ENCODE data around the gene RASGRP1.
A peak's percentile ranks its signal among the peaks of the same experiment; 100 is the strongest.

The RASGRP1 gene

GRCh38 chr15:38578626-38579025, 14.0 kb upstream of the RASGRP1 start:
- DNase-seq (ENCODE audit: extremely low spot score): no peak
- CTCF ChIA-PET: no interaction called here
- TF ChIP-seq FOXM1 (IDR thresholded peaks at IDR 0.05; ENCODE audit: borderline replicate concordance): no peak
- TF ChIP-seq L3MBTL2 (conservative IDR thresholded peaks at IDR 0.05): no peak
- TF ChIP-seq ZNF384 (IDR thresholded peaks at IDR 0.05): no peak
- POLR2A ChIA-PET: no interaction called here

DNA sequence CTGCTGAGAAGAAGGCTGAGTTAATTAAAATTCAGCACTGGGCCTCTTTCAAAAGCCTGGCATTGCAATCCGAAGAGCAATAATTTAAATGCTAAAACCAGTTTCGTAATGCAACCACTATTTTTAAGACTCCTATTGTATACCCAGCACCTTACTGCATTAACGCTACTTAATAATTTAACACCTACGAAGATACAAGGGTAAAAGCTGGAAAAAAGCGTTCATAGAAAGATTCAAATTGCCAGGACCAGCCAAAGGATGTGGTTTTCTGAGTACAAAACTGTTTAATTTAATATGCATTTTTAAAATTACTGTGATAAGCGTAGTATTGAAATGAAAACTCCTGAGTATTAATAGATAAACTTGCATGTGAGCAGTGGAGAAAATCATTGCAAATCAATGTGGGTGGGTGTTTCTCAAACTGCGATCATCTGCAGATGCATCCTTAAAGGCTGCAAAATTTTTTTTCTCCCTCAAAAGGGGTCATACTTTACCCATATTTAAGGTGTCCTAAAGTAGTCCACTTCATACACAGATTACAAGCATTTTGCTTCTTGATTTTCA, 12.9 kb upstream of the RASGRP1 start:
- TF ChIP-seq BHLHE40 (IDR thresholded peaks at IDR 0.05; ENCODE audit: borderline replicate concordance) (no peak), SUZ12 (IDR thresholded peaks at IDR 0.05) (no peak), L3MBTL2 (conservative IDR thresholded peaks at IDR 0.05) (no peak), FOXA1 (IDR thresholded peaks at IDR 0.05) (no peak), ZNF384 (IDR thresholded peaks at IDR 0.05) (no peak), CTBP1 (IDR thresholded peaks at IDR 0.05; ENCODE audit: borderline replicate concordance) (no peak), SP1 (IDR thresholded peaks at IDR 0.05) (no peak), NFRKB (IDR thresholded peaks at IDR 0.05) (no peak), PKNOX1 (IDR thresholded peaks at IDR 0.05) (no peak), ARNT (IDR thresholded peaks at IDR 0.05) (no peak), FOXM1 (IDR thresholded peaks at IDR 0.05; ENCODE audit: borderline replicate concordance) (no peak), HDGF (IDR thresholded peaks at IDR 0.05; ENCODE audit: borderline replicate concordance) (no peak), TARDBP (IDR thresholded peaks at IDR 0.05) (no peak), ELF4 (IDR thresholded peaks at IDR 0.05) (no peak), LEF1 (IDR thresholded peaks at IDR 0.05; ENCODE audit: borderline replicate concordance) (no peak), FOXK2 (IDR thresholded peaks at IDR 0.05) (no peak)
- CTCF ChIA-PET: no interaction called here
- POLR2A ChIA-PET: no interaction called here

GRCh38 chr15:38576837-38577236, 12.2 kb upstream of the RASGRP1 start:
- no peak for TF ChIP-seq FOXK2 (IDR thresholded peaks at IDR 0.05)
- TF ChIP-seq SUZ12 (IDR thresholded peaks at IDR 0.05): no peak
- TF ChIP-seq LEF1 (IDR thresholded peaks at IDR 0.05; ENCODE audit: borderline replicate concordance): no peak
- TF ChIP-seq TARDBP (IDR thresholded peaks at IDR 0.05): no peak
- TF ChIP-seq CTBP1 (IDR thresholded peaks at IDR 0.05; ENCODE audit: borderline replicate concordance): no peak
- no peak for TF ChIP-seq L3MBTL2 (conservative IDR thresholded peaks at IDR 0.05)
- TF ChIP-seq NFRKB (IDR thresholded peaks at IDR 0.05): no peak
- no peak for TF ChIP-seq BHLHE40 (IDR thresholded peaks at IDR 0.05; ENCODE audit: borderline replicate concordance)
- TF ChIP-seq ZNF384 (IDR thresholded peaks at IDR 0.05): no peak
- no peak for TF ChIP-seq FOXM1 (IDR thresholded peaks at IDR 0.05; ENCODE audit: borderline replicate concordance)
- TF ChIP-seq HDGF (IDR thresholded peaks at IDR 0.05; ENCODE audit: borderline replicate concordance): no peak
- TF ChIP-seq ELF4 (IDR thresholded peaks at IDR 0.05): no peak
- no peak for TF ChIP-seq PKNOX1 (IDR thresholded peaks at IDR 0.05)
- TF ChIP-seq FOXA1 (IDR thresholded peaks at IDR 0.05): no peak
- TF ChIP-seq ARNT (IDR thresholded peaks at IDR 0.05): no peak
- TF ChIP-seq SP1 (IDR thresholded peaks at IDR 0.05): no peak
- DNase-seq (ENCODE audit: extremely low spot score): no peak
- ChIA-PET CTCF (interaction anchor here (0.6 kb wide), 1 partner anchor 1209 kb away, joined by 3 read pairs; no protein-coding TSS in a partner anchor), POLR2A (no interaction called here)

More for the DNA sequence above, 12.9 kb upstream of the RASGRP1 start:
- no peak for DNase-seq (ENCODE audit: extremely low spot score)

DNA sequence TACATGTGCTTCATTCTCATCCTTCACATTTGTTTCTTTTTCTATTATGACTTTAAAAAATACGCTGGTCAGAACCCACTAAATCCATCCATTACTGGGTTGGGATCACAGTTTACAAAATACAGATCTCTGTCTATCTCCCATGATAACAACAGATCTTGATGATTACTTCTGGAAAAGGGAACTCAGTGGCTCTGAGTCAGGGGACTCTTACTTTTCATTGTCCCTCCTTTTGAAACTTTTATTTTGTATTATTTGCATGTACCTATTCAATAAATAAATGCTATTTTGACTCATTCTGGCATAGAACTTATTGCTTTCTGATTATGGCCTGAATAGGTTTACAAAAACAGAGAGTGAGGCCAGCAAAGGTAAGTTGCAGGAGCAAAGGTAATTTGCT, 11.6 kb upstream of the RASGRP1 start:
- no peak for DNase-seq (ENCODE audit: extremely low spot score)
- ChIA-PET CTCF (interaction anchor here (0.6 kb wide), 1 partner anchor 1210 kb away, joined by 3 read pairs; no protein-coding TSS in a partner anchor), POLR2A (no interaction called here)
- TF ChIP-seq L3MBTL2 (conservative IDR thresholded peaks at IDR 0.05) (no peak), ZNF384 (IDR thresholded peaks at IDR 0.05) (no peak), NFRKB (IDR thresholded peaks at IDR 0.05) (no peak), FOXK2 (IDR thresholded peaks at IDR 0.05) (no peak), SP1 (IDR thresholded peaks at IDR 0.05) (no peak)

- ChIA-PET POLR2A (no interaction called here), CTCF (interaction anchor here (1.0 kb wide), 1 partner anchor 126 kb away, joined by 3 read pairs; no protein-coding TSS in a partner anchor)
- TF ChIP-seq ZNF384 (IDR thresholded peaks at IDR 0.05) (no peak), FOXM1 (IDR thresholded peaks at IDR 0.05; ENCODE audit: borderline replicate concordance) (no peak), TARDBP (IDR thresholded peaks at IDR 0.05) (no peak), SP1 (IDR thresholded peaks at IDR 0.05) (no peak)
- no peak for DNase-seq (ENCODE audit: extremely low spot score)
Measured at GRCh38 chr15:38565287-38565670, 665 bp upstream of the RASGRP1 start.

GRCh38 chr15:38563723-38564519, 693 bp downstream of the RASGRP1 start:
- ChIA-PET POLR2A (interaction anchor here (0.7 kb wide), 1 partner anchor 23 kb away, joined by 5 read pairs; no protein-coding TSS in a partner anchor), CTCF (interaction anchor here (0.5 to 1.4 kb wide), 19 partner anchors 11 to 144 kb away, joined by 3 to 17 read pairs (median 3); no protein-coding TSS in a partner anchor)
- peak; percentile 35; the same call in 1 of the 2 replicates for TF ChIP-seq TARDBP (IDR thresholded peaks at IDR 0.05)
- no peak for TF ChIP-seq FOXK2 (IDR thresholded peaks at IDR 0.05)
- peak; percentile 57 for DNase-seq (ENCODE audit: extremely low spot score)

- TF ChIP-seq ELF4 (IDR thresholded peaks at IDR 0.05) (no peak), PKNOX1 (IDR thresholded peaks at IDR 0.05) (no peak), FOXA1 (IDR thresholded peaks at IDR 0.05) (no peak), L3MBTL2 (conservative IDR thresholded peaks at IDR 0.05) (no peak), HDGF (IDR thresholded peaks at IDR 0.05; ENCODE audit: borderline replicate concordance) (no peak), SP1 (IDR thresholded peaks at IDR 0.05) (no peak), FOXK2 (IDR thresholded peaks at IDR 0.05) (no peak), NFRKB (IDR thresholded peaks at IDR 0.05) (no peak), CTBP1 (IDR thresholded peaks at IDR 0.05; ENCODE audit: borderline replicate concordance) (no peak), ARNT (IDR thresholded peaks at IDR 0.05) (no peak), BHLHE40 (IDR thresholded peaks at IDR 0.05; ENCODE audit: borderline replicate concordance) (no peak), SUZ12 (IDR thresholded peaks at IDR 0.05) (no peak)
- ChIA-PET CTCF (no interaction called here), POLR2A (no interaction called here)
- no peak for DNase-seq (ENCODE audit: extremely low spot score)
Measured at GRCh38 chr15:38562278-38562677, 2.3 kb downstream of the RASGRP1 start.
